HG03378 (cell line): ENCODE measurements around the gene TBPL1.

ENCODE experiments used
- ATAC-seq: cut with Tn5 transposase; IDR thresholded peaks from one replicate; pipeline ENCODE4 v1.9.1; 2021; ENCODE audit warnings: mild to moderate bottlenecking, moderate library complexity; ENCODE audit not compliant: unreplicated experiment

TBPL1 gene

GRCh38 chr6:134005800-134006199 lies 52.8 kb downstream of the TBPL1 start:
- ATAC-seq, result no peak

- ATAC-seq, result no peak
These were observed 54.1 kb downstream of the TBPL1 start for GRCh38 chr6:134007077-134007476.

DNA sequence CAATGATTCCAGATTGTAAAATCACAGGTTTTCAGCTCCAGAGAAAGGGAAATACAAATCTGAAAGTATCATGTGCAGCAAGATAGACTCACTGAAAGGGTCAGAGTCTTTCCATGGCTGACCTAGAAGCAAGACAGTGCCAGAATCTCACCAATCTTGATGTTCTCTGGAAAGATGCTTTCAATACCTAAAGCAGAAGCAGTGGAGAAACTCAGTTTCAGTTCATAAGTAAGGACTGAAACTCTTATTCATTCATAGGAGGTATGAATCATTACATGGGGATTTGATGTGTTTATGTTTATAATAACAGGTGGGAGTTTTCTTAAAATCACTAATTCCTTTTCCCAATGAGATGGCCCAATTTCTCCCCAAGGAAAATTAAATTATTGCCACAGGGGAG lies 56.9 kb downstream of the TBPL1 start:
- no peak for ATAC-seq

DNA sequence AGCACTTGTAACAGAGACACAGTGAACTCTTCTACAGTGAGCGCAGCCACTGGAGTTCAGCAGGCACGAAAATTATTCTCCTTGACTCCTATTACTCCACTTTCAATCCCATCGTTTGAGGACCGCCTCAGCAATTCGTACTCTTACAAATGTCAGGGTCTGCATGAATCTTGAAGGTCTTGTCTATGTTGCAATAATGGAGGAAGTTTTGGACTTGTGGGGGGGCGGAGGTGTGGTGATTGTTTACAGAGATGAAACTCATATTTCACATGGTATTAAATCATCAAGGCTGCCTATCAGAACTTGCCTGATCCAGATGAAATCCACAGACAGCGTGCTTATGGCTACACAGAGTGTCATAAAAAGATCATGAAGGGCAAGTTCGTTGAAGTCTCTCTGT lies 57.4 kb downstream of the TBPL1 start:
- no peak for ATAC-seq

DNA sequence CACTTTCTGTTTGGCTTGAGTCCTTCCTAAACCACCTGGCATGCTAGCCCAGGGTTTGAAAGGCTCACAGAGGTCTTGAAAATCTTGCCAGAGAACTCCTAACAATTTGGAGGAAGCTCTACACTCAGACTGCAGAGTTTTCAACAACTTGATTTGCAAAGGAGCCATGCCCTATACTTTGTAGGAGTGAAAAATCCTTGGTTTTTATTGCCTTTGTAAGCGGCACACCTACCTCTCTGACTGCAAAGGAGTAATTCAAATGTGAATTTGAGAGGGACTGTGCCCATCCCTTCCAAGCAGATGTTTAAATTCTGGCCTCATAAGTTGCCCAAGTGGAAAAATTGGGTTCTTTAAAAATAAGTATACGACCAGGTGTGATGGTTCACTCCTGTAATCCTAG lies 58.0 kb downstream of the TBPL1 start:
- no peak for ATAC-seq

DNA sequence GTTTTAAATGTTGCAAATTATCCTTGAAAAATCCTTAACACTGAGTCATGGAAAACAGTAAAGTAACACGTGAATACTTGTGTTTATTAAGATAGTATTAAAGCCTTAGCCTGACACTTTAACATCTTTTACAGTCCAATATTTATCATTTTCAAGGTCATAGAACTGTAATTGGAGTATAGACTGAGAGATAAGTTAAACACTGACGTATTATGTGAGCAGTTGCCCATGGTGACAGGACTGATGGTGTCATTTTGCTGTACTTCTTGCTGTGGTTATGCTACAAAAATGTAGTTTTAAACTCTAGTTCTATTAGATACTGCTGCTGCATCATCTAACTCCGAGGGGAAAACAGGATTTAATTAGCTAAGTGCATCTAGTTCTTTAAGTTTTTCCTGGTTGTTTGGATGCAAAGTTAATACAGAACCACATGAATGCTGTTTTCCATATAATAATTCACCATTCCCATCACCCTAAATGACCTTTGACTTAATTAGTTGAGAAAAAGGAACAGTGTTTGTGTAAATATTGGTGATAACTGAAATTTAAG lies 61.6 kb downstream of the TBPL1 start:
- no peak for ATAC-seq

DNA sequence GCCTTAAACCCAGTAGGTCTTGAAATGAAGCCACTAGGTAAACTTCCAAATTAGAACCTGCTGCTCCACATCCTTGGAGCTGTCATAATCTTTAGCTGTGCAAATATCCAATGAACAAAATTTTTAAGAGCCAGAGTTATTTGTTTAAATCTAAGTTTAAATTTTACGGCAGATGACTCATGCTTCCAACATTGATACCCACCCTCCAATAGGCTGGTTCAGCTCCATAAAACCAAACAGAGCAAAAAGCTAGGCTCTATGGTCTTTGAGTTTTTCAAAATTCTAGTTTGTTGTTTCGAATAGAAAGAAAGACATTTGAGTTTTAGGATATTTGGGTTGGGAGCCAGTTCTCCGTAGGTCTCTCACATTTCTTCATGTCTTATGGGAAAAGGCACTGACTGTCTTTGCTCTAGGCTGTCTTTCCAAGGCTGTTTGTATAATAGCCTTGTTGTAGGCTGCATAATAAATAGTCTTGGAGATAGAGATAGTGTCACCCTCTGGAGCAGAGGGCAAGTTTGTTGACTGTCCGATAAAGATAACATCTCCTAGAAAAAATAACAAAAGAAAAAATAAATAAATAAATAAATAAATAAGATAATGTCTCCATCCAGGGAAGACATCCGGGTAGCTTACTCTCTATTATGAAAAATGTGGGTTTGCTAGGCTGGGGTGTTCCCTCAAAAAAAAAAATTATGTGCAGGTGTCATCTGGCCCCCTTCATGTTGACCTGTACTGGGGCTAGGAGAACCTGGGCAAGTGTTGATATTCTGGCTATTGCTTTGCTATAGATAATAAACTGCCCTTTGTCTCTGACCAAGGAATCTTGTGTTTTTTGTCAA lies 62.9 kb downstream of the TBPL1 start:
- ATAC-seq, result no peak

DNA sequence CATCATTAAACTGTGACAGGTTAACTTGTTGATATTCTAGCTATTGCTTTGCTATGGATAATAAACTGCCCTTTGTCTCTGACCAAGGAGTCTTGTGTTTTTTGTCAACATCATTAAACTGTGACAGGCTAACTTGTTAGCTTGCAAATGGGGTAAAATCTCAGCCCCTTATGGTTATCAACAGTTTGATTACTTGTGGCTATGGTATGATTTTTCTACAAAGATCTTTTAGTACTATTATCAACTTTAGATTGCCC lies 63.5 kb downstream of the TBPL1 start:
- no peak for ATAC-seq

DNA sequence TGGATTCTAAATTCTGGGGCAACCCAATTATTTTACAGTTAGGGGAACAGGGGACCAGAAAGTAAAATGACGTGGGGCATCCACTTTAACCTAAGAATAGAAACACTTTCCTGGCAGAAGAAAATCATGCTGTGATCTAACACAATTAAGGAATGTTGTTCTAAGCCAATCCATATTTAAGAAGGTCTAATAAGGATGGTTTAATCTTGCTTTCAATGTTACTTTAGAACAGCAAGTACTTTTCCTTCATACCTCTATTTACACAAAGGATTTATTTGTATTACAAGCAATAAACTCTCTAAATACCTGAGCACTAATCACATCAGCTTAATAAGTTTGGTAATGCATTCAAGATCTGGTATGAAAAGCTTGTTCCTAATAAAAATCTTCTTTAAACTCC lies 67.0 kb downstream of the TBPL1 start:
- no peak for ATAC-seq

GRCh38 chr6:134020543-134020942 lies 67.5 kb downstream of the TBPL1 start:
- no peak for ATAC-seq

- ATAC-seq, result no peak
These were observed 67.9 kb downstream of the TBPL1 start for GRCh38 chr6:134020968-134021367.

DNA sequence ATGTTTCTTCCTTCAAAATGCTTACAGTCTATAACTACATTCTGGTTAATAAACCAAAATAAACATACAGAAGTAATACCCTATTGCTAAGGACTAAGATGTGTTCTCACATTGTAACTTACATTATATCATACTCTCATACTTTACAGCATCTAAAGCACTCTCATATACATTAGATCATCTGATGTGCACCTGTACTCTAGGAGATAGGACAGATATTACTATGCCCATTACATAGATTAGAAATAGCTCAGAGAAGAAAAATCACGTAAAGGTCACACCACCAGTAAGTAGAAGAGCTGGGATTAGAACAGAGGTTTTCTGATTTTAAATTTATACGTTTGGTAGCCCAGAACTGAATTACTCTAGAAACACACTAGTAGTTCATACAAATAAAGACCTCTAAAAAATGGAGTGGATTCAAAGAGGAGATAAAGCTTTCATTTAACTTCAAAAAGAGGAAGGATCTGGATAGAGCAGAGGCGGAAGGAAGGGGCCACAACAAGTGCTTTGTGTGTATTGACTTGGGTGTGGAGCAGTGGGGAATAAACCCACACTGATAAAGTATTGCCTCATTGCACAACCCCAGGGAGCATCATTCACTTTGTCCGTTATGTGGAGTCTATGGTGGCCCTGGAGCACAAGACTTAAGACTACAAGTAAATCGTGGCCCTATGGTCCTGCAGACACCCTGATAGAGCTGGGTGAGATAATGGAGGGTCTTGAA lies 68.5 kb downstream of the TBPL1 start:
- ATAC-seq, result no peak

- ATAC-seq, result no peak
These were observed 69.6 kb downstream of the TBPL1 start for GRCh38 chr6:134022650-134023049.

DNA sequence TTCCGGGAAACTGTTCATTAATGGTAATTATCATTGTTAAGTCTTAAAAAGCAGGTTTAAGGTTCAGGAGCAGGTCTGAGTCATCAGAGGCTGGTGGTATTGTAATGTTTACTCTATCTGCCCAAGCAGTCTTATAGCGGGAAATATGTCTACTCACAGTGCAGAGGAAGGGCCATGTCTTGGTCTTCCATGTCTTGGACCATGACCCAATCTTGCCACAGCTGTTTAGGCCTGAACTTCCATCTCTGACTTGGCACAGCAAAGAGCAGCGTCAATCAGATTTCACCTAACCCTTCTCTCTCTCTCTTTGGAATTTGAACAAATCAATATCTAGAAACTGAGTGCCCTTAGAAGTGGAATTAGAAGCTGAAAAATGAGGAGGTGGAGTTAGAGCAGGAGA lies 73.6 kb downstream of the TBPL1 start:
- no peak for ATAC-seq

DNA sequence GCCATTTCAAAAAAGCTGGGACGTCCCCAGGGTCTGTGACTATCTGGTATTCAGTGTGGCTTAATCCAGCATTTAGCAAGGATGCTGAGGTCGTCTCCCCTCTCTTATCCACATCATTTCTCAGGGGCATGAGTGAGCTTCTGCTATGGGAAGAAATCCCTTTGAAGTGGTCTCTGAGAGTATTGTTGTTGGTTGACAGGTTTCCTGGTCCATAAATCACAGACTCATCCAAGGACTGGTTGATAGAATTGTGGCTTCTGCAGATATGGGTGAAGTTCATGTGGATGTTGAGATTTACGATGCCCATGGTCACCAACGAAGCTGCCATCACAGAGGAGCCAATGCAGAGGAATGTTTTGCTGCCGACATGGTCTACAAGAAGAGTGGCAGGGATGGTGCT lies 75.4 kb downstream of the TBPL1 start:
- no peak for ATAC-seq

DNA sequence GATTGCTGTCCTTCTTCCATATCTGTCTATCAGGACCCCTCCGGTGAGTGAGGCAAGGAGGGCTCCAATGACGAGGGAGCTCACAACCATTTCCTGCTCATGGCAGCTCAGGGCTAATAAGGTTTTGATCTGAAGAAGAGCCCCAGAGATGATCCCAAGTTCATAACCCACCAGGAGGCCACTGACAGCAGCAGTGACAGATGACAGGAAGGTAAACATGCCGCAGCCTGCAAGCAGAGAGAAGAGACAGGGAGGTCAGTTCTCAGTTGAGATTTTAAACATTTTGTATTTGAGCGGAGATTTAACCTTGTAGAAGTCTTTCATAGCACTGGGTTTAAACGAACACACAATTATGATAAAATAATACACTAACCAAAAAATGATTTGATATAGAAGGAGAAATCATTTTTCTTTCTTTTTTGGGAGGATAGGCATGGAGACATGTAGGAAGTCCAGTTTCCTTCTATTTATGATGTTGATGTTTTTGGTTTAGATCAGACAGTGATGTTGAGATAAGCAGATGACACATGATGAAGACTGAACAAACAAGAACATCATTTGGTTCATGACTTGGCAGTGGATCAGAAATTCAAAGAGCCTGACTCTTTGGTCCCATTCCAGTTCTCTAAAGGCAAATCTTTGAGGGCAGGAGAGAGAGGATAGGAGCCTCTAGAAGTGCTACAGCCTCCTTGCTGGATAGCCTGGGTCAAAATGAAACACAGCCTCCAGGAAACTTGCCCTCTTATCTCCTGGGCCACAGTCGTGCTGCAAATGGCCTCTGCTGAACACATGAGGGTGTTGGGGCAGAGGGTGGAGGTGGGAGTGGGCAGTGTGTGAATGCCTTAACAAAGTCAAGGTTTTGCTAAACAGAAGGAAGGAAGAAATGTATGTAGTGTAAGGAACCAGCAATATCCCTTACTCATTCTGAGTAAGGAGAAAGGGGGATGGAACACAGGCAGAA lies 76.8 kb downstream of the TBPL1 start:
- no peak for ATAC-seq

GRCh38 chr6:134031696-134032255 lies 78.8 kb downstream of the TBPL1 start:
- no peak for ATAC-seq

DNA sequence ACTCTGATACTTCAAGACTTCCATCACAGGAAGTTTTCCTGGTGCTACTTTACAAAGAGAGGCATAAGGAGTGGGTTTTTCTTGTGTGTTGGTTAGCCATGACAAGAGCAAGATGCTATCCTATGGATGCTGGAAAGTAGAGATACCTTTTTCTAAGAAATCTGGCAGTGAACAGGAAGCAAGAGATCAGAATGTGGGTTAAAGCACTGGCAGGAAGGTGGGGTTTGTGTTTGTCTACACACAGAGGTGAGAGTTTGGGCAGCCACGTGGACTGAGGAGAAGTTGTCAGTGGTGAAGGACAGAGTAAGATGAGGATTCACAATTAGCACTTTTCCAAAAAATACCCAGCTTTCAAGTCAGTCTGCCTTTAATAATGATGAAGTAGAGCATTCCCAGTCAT lies 81.5 kb downstream of the TBPL1 start:
- no peak for ATAC-seq

GRCh38 chr6:134034961-134035822 lies 82.2 kb downstream of the TBPL1 start:
- ATAC-seq, result peak; percentile 23

- peak; percentile 53 for ATAC-seq
These were observed 82.8 kb downstream of the TBPL1 start for GRCh38 chr6:134035823-134036296.
